CD14-positive monocyte (primary cell): ENCODE data around the gene TNFRSF8. TPM values are rescaled to one million over a fixed set of nuclear protein-coding genes. Genes with fewer than 3 reads are reported as not detected.
A peak's percentile ranks its signal among the peaks of the same experiment; 100 is the strongest.

Source experiments
- DNase-seq, 3 donors: peaks; one replicate each; pipeline ENCODE4 v3.0.0-alpha.2; 2011 to 2022
- H2AFZ ChIP-seq: 2 replicates; pipeline ENCODE4 v1.6.0; 2012; ENCODE audit warnings: mild to moderate bottlenecking, low read depth, low read length, inconsistent platforms; ENCODE audit not compliant: insufficient read depth, poor library complexity, severe bottlenecking
- H3K27ac ChIP-seq, 2 donors: 1 replicate in 1 of 2; 2 replicates in 1 of 2; pipeline ENCODE4 v1.5.1; 2012 to 2013; ENCODE audit warnings: low read length in 2 of 2, control low read depth in 1 of 2, inconsistent platforms in 1 of 2, low read depth in 1 of 2, mild to moderate bottlenecking in 1 of 2
- H3K27me3 ChIP-seq, 2 donors: one replicate each; pipeline versions ENCODE4 v1.6.0 to v1.6.1; 2011 to 2013; ENCODE audit warnings: low read length in 2 of 2; ENCODE audit not compliant: control insufficient read depth in 2 of 2, insufficient read depth in 2 of 2
- H3K36me3 ChIP-seq, 2 donors: replicated peaks in 1 of 2; 1 replicate in 1 of 2; 2 replicates in 1 of 2; pipeline versions ENCODE4 v1.5.1 to v1.6.1; 2012 to 2013; ENCODE audit warnings: low read length in 2 of 2, control low read depth in 1 of 2, inconsistent platforms in 1 of 2, mild to moderate bottlenecking in 1 of 2; ENCODE audit not compliant: insufficient read depth in 2 of 2, control insufficient read depth in 1 of 2
- H3K4me1 ChIP-seq, 2 donors: 1 replicate in 1 of 2; 2 replicates in 1 of 2; pipeline versions ENCODE4 v1.5.1 to v1.6.1; 2012 to 2013; ENCODE audit warnings: low read length in 2 of 2, control low read depth in 1 of 2, inconsistent platforms in 1 of 2, mild to moderate bottlenecking in 1 of 2, moderate library complexity in 1 of 2; ENCODE audit not compliant: insufficient read depth in 2 of 2, control insufficient read depth in 1 of 2
- H3K4me2 ChIP-seq: replicated peaks from 2 replicates; pipeline ENCODE3; 2012; ENCODE audit warnings: low read length, moderate library complexity, mild to moderate bottlenecking; ENCODE audit not compliant: poor library complexity, severe bottlenecking; ENCODE audit errors: extremely low read depth
- H3K4me3 ChIP-seq, 3 experiments: fragments of 200-600 bp in 1 of 3; sonication (generic) in 1 of 3; replicated peaks in 1 of 3; 1 replicate in 2 of 3; 2 replicates in 1 of 3; pipeline ENCODE4 v1.5.1; 2011 to 2013; ENCODE audit warnings: low read length in 3 of 3, mild to moderate bottlenecking in 3 of 3, control low read depth in 2 of 3, low read depth in 2 of 3, inconsistent platforms in 1 of 3, moderate library complexity in 1 of 3
- H3K79me2 ChIP-seq: 2 replicates; pipeline ENCODE4 v1.6.0; 2012; ENCODE audit warnings: mild to moderate bottlenecking, control low read depth, inconsistent platforms, low read length, moderate library complexity; ENCODE audit not compliant: insufficient read depth
- H3K9ac ChIP-seq: 2 replicates; pipeline ENCODE4 v1.6.0; 2017; ENCODE audit warnings: low read length, mild to moderate bottlenecking; ENCODE audit not compliant: insufficient read depth, poor library complexity, severe bottlenecking
- H3K9me3 ChIP-seq, 2 donors: replicated peaks in 1 of 2; 1 replicate in 1 of 2; 2 replicates in 1 of 2; pipeline versions ENCODE4 v1.5.1 to v1.6.1; 2012 to 2013; ENCODE audit warnings: low read length in 2 of 2, control low read depth in 1 of 2; ENCODE audit not compliant: control insufficient read depth in 1 of 2, insufficient read depth in 1 of 2
- H4K20me1 ChIP-seq: 2 replicates; pipeline ENCODE4 v1.6.0; 2012; ENCODE audit warnings: mild to moderate bottlenecking, low read length, control low read depth, moderate library complexity; ENCODE audit not compliant: insufficient read depth
- H3K27ac Mint-ChIP-seq, 7 donors: one replicate each; pipeline ENCODE4 v1.8.0; 2020; ENCODE audit warnings: mild to moderate bottlenecking in 7 of 7, mixed read lengths in 7 of 7, moderate library complexity in 6 of 7, inconsistent platforms in 2 of 7
- H3K27me3 Mint-ChIP-seq, 3 donors: one replicate each; pipeline ENCODE4 v1.8.0; 2021 to 2022; ENCODE audit warnings: low read depth in 3 of 3, mild to moderate bottlenecking in 3 of 3, mixed read lengths in 3 of 3, moderate library complexity in 3 of 3, inconsistent platforms in 1 of 3
- H3K36me3 Mint-ChIP-seq, 2 donors: one replicate each; pipeline ENCODE4 v1.8.0; 2020; ENCODE audit warnings: mixed read lengths in 2 of 2, inconsistent platforms in 1 of 2, mild to moderate bottlenecking in 1 of 2
- H3K4me1 Mint-ChIP-seq: one replicate; pipeline ENCODE4 v1.8.0; 2020; ENCODE audit warnings: mild to moderate bottlenecking, mixed read lengths
- H3K4me3 Mint-ChIP-seq, 2 donors: one replicate each; pipeline ENCODE4 v1.8.0; 2020; ENCODE audit warnings: mild to moderate bottlenecking in 2 of 2, mixed read lengths in 2 of 2, moderate library complexity in 1 of 2
- H3K9me3 Mint-ChIP-seq, 7 donors: one replicate each; pipeline ENCODE4 v1.8.0; 2020 to 2022; ENCODE audit warnings: mixed read lengths in 7 of 7, mild to moderate bottlenecking in 6 of 7, moderate library complexity in 6 of 7, inconsistent platforms in 2 of 7
- CTCF ChIP-seq: fragments of 200-600 bp; IDR thresholded peaks from one replicate; pipeline ENCODE4 v1.8.0; 2022; ENCODE audit warnings: antibody characterized with exemption, mild to moderate bottlenecking
- WGBS: methylation state at CpG from one replicate; pipeline ENCODE4 v1.1.5; 2013; ENCODE audit warnings: missing lambda C conversion rate; ENCODE audit not compliant: insufficient coverage; 5-methylcytosine and 5-hydroxymethylcytosine counted together
- intact Hi-C, 2 donors: fragments of 100-400 bp; cut with micrococcal nuclease; formaldehyde crosslinking; loops; one replicate each; pipeline versions ENCODE4 v1.15.0 to v1.15.1; 2023
- polyA plus RNA-seq, 3 donors: library from polyadenylated mRNA; depleted of rRNA in 1 of 3; unstranded in 2 of 3; stranded (reverse) in 1 of 3; fragments of 300-500 nt in 2 of 3; fragments of >200 nt in 1 of 3; fragmentation: Illumina TruSeq in 2 of 3; gene quantifications; 1 replicate in 2 of 3; 2 replicates in 1 of 3; pipeline ENCODE4 v1.2.3, GENCODE V29; 2012 to 2021

Gene TNFRSF8
- polyA plus RNA-seq, 3 donors: 10.9 to 11.9 (median 11.8) TPM

- Histone ChIP-seq H3K27ac (peak overlapping the region; percentile 99 to 100), H3K9me3 (no peaks in the 10 kb centered on the region), H2AFZ (no peak overlapping the region), H3K4me2 (peak overlapping the region; percentile 61), H3K9ac (peak overlapping the region; percentile 89), H4K20me1 (peaks cover 18% of the 10 kb centered on the region), H3K36me3 (peaks cover 42 to 51% of the 10 kb centered on the region in 2 donors), H3K27me3 (no peaks in the 10 kb centered on the region), H3K4me1 (peaks cover 98 to 100% of the 10 kb centered on the region in 2 donors), H3K4me3 (peak overlapping the region in 1 of 3 experiments; percentile 98), H3K79me2 (peaks cover 99% of the 10 kb centered on the region)
- H3K36me3 Mint-ChIP-seq: peaks cover 92 to 95% of the 10 kb centered on the region in 2 donors
- peaks cover 0 to 4% (median 0%) of the 10 kb centered on the region in 3 donors for H3K27me3 Mint-ChIP-seq
- 64% methylated on average over 11 of the region's 11 CpGs for WGBS
- H3K4me3 Mint-ChIP-seq: peak overlapping the region; percentile 67 to 87
- TF ChIP-seq CTCF: no peak
- DNase-seq: no peak
- peak overlapping the region; percentile 99 to 100 (median 99) for H3K27ac Mint-ChIP-seq
- intact Hi-C loops: loop anchor here in 1 of 2 donors (5.0 kb wide), 1 partner anchor 36 kb away; no protein-coding TSS in a partner anchor
- H3K9me3 Mint-ChIP-seq: peaks cover 0 to 2% (median 0%) of the 10 kb centered on the region in 7 donors
- peaks cover 100% of the 10 kb centered on the region for H3K4me1 Mint-ChIP-seq
Observed at GRCh38 chr1:12178511-12178910, 115.4 kb downstream of the TNFRSF8 start.

- TF ChIP-seq CTCF: no peak
- Mint-ChIP-seq H3K4me1 (peaks cover 100% of the 10 kb centered on the region), H3K36me3 (peaks cover 89 to 91% of the 10 kb centered on the region in 2 donors), H3K27ac (peak overlapping the region; percentile 99 to 100 (median 99)), H3K4me3 (peak overlapping the region; percentile 67 to 87), H3K9me3 (peaks cover 0 to 2% (median 0%) of the 10 kb centered on the region in 7 donors), H3K27me3 (peaks cover 0 to 4% (median 0%) of the 10 kb centered on the region in 3 donors)
- Histone ChIP-seq H2AFZ (no peak overlapping the region), H3K27ac (peak overlapping the region; percentile 99 to 100), H3K4me2 (peak overlapping the region; percentile 61), H3K36me3 (peaks cover 42 to 50% of the 10 kb centered on the region in 2 donors), H3K4me1 (peaks cover 97 to 100% of the 10 kb centered on the region in 2 donors), H3K9ac (peak overlapping the region; percentile 89), H3K27me3 (no peaks in the 10 kb centered on the region), H3K79me2 (peaks cover 94% of the 10 kb centered on the region), H4K20me1 (peaks cover 18% of the 10 kb centered on the region), H3K9me3 (no peaks in the 10 kb centered on the region), H3K4me3 (peak overlapping the region in 1 of 3 experiments; percentile 98)
- intact Hi-C loops: loop anchor here in 1 of 2 donors (5.0 kb wide), 1 partner anchor 37 kb away; no protein-coding TSS in a partner anchor
- peak; percentile 94 to 96 (median 94) for DNase-seq
- WGBS: 1% methylated on average over 11 of the region's 17 CpGs
Observed at GRCh38 chr1:12179111-12179519, 116.0 kb downstream of the TNFRSF8 start.
